HepG2 (cell line): ENCODE results near the gene SNRPB2. TPM values are rescaled to one million over a fixed set of nuclear protein-coding genes. Genes with fewer than 3 reads are reported as not detected.

Experiments used
- CC2D1A ChIP-seq: sonication (generic); formaldehyde crosslinking; IDR thresholded peaks from 2 replicates; pipeline ENCODE4 v1.8.1; 2023; ENCODE audit warnings: mild to moderate bottlenecking, missing genetic modification reagents
- CREB1 ChIP-seq, 2 experiments: fragments of 450-650 bp in 1 of 2; IDR thresholded peaks; 2 replicates each; pipeline ENCODE4 v1.6.1; 2016 to 2017; ENCODE audit warnings: control low read depth in 1 of 2, mild to moderate bottlenecking in 1 of 2, missing compliant biosample characterization in 1 of 2, missing genetic modification characterization in 1 of 2
- JUN ChIP-seq: sonication (generic); formaldehyde crosslinking; IDR thresholded peaks from 2 replicates; pipeline ENCODE4 v1.4.0; 2020; ENCODE audit warnings: mild to moderate bottlenecking, missing genetic modification reagents
- KDM6A ChIP-seq: IDR thresholded peaks from 2 replicates; pipeline ENCODE4 v1.6.1; 2016; ENCODE audit warnings: low read depth
- PTBP1 ChIP-seq: fragments of 200-400 bp; formaldehyde crosslinking; IDR thresholded peaks from 2 replicates; pipeline ENCODE4 v1.6.1; 2018; ENCODE audit warnings: low read length, low read depth; ENCODE audit not compliant: poor library complexity, severe bottlenecking
- TOE1 ChIP-seq: sonication (generic); formaldehyde crosslinking; IDR thresholded peaks from 2 replicates; pipeline ENCODE4 v1.4.0; 2020; ENCODE audit warnings: mild to moderate bottlenecking, missing genetic modification reagents
- ZBTB34 ChIP-seq: sonication (generic); formaldehyde crosslinking; IDR thresholded peaks from 2 replicates; pipeline ENCODE4 v1.8.0; 2022; ENCODE audit warnings: mild to moderate bottlenecking, missing genetic modification reagents
- ZBTB44 ChIP-seq: sonication (generic); formaldehyde crosslinking; IDR thresholded peaks from 2 replicates; pipeline ENCODE4 v1.4.0; 2020; ENCODE audit warnings: missing genetic modification reagents
- ZFP36L2 ChIP-seq: sonication (generic); formaldehyde crosslinking; IDR thresholded peaks from 2 replicates; pipeline ENCODE4 v1.4.0; 2020; ENCODE audit warnings: missing genetic modification reagents
- ZNF235 ChIP-seq: sonication (generic); formaldehyde crosslinking; IDR thresholded peaks from 2 replicates; pipeline ENCODE4 v1.8.1; 2023; ENCODE audit warnings: mild to moderate bottlenecking, missing genetic modification reagents, borderline replicate concordance
- ZNF629 ChIP-seq: sonication (generic); formaldehyde crosslinking; conservative IDR thresholded peaks from 2 replicates; pipeline ENCODE4 v1.5.0; 2020; ENCODE audit warnings: missing genetic modification reagents
- ZNF740 ChIP-seq: sonication (generic); formaldehyde crosslinking; IDR thresholded peaks from 2 replicates; pipeline ENCODE4 v1.4.0; 2020; ENCODE audit warnings: missing genetic modification reagents
- polyA plus RNA-seq, 8 experiments: library from polyadenylated mRNA; depleted of rRNA in 3 of 8; stranded (reverse) in 7 of 8; unstranded in 1 of 8; fragments of >200 nt; fragmentation: Illumina TruSeq in 4 of 8; extraction: Trizol in 4 of 8; gene quantifications; 2 replicates each; pipeline versions ENCODE4 v1.2.1 to v1.2.3, GENCODE V29; 2011 to 2016; ENCODE audit warnings: low read depth in 4 of 8, missing spikeins in 1 of 8, mixed read lengths in 1 of 8; ENCODE audit not compliant: insufficient read depth in 1 of 8
- total RNA-seq, 5 experiments: library from RNA; depleted of rRNA; stranded (reverse); fragments of >200 nt; fragmentation: Illumina TruSeq; extraction: Trizol; gene quantifications; 2 replicates each; pipeline ENCODE4 v1.2.3, GENCODE V29; 2016; ENCODE audit warnings: low read depth in 1 of 5
- TF ChIP-seq, protein P1 (sequence below): sonication (generic); formaldehyde crosslinking; IDR thresholded peaks from 2 replicates; pipeline ENCODE4 v1.4.0; 2020; ENCODE audit warnings: missing genetic modification reagents
- TF ChIP-seq, protein P2 (sequence below): fragments of 450-650 bp; IDR thresholded peaks from 2 replicates; pipeline ENCODE4 v1.6.1; 2017
- TF ChIP-seq, protein P3 (sequence below): IDR thresholded peaks from 2 replicates; pipeline ENCODE4 v1.6.1; 2016; ENCODE audit warnings: mild to moderate bottlenecking, missing biosample characterization, missing genetic modification reagents
- TF ChIP-seq, protein P4 (sequence below): sonication (generic); formaldehyde crosslinking; IDR thresholded peaks from 2 replicates; pipeline ENCODE4 v1.4.0; 2020; ENCODE audit warnings: missing genetic modification reagents, borderline replicate concordance
- TF ChIP-seq, protein P5 (sequence below): sonication (generic); formaldehyde crosslinking; IDR thresholded peaks from 2 replicates; pipeline ENCODE4 v1.8.1; 2023; ENCODE audit warnings: mild to moderate bottlenecking, moderate library complexity, missing genetic modification reagents

The SNRPB2 gene
- total and polyA plus RNA-seq, 2 of the 13 experiments (the other 11 are each of a cell fraction or from before 2014, with no cell fraction given): 107 to 204 TPM

DNA sequence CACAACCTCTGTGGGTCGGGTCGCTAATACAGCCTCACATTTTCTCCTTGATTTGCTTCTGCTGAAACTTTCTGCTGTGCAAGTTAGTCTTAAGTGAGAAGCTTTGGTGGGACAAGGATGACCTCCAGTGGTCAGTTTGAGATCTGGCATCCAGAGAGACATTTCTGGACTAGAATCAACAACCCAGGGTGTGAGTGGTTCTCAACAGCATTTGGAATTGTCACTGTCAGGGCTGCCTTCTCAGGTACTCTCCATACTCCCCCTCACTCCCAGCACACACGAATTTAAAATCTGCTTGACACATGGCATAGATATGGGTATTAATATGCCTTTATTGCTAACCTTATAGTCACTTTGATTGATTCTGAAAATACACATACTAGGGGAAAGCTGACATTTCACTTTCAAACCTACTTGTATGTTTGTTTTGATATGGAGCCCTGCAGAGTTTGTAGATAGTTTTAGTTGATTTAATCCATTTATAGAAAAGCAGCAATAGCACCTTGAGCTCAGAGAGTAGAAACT lies 31.5 kb downstream of the SNRPB2 start (continued):
- no peak for TF ChIP-seq ZNF235 (CRISPR knock-in tag)
- no peak for TF ChIP-seq ZNF740 (CRISPR knock-in tag)
- no peak for TF ChIP-seq ZFP36L2 (CRISPR knock-in tag)
- TF ChIP-seq ZBTB44: no peak
- TF ChIP-seq TOE1 (CRISPR knock-in tag): no peak
- no peak for TF ChIP-seq CC2D1A
- no peak for TF ChIP-seq ZBTB34 (CRISPR knock-in tag)
- no peak for TF ChIP-seq CREB1 (IDR thresholded peaks at IDR 0.05)
- no peak for TF ChIP-seq CREB1 (CRISPR knock-in tag; IDR thresholded peaks at IDR 0.05)
- TF ChIP-seq, protein P1, sequence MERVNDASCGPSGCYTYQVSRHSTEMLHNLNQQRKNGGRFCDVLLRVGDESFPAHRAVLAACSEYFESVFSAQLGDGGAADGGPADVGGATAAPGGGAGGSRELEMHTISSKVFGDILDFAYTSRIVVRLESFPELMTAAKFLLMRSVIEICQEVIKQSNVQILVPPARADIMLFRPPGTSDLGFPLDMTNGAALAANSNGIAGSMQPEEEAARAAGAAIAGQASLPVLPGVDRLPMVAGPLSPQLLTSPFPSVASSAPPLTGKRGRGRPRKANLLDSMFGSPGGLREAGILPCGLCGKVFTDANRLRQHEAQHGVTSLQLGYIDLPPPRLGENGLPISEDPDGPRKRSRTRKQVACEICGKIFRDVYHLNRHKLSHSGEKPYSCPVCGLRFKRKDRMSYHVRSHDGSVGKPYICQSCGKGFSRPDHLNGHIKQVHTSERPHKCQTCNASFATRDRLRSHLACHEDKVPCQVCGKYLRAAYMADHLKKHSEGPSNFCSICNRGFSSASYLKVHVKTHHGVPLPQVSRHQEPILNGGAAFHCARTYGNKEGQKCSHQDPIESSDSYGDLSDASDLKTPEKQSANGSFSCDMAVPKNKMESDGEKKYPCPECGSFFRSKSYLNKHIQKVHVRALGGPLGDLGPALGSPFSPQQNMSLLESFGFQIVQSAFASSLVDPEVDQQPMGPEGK (CRISPR knock-in tag): no peak
- TF ChIP-seq, protein P2, sequence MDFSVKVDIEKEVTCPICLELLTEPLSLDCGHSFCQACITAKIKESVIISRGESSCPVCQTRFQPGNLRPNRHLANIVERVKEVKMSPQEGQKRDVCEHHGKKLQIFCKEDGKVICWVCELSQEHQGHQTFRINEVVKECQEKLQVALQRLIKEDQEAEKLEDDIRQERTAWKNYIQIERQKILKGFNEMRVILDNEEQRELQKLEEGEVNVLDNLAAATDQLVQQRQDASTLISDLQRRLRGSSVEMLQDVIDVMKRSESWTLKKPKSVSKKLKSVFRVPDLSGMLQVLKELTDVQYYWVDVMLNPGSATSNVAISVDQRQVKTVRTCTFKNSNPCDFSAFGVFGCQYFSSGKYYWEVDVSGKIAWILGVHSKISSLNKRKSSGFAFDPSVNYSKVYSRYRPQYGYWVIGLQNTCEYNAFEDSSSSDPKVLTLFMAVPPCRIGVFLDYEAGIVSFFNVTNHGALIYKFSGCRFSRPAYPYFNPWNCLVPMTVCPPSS: no peak
- TF ChIP-seq JUN: no peak
- no peak for TF ChIP-seq KDM6A (CRISPR knock-in tag)
- TF ChIP-seq, protein P3, sequence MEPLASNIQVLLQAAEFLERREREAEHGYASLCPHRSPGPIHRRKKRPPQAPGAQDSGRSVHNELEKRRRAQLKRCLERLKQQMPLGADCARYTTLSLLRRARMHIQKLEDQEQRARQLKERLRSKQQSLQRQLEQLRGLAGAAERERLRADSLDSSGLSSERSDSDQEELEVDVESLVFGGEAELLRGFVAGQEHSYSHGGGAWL: no peak
- TF ChIP-seq, protein P4, sequence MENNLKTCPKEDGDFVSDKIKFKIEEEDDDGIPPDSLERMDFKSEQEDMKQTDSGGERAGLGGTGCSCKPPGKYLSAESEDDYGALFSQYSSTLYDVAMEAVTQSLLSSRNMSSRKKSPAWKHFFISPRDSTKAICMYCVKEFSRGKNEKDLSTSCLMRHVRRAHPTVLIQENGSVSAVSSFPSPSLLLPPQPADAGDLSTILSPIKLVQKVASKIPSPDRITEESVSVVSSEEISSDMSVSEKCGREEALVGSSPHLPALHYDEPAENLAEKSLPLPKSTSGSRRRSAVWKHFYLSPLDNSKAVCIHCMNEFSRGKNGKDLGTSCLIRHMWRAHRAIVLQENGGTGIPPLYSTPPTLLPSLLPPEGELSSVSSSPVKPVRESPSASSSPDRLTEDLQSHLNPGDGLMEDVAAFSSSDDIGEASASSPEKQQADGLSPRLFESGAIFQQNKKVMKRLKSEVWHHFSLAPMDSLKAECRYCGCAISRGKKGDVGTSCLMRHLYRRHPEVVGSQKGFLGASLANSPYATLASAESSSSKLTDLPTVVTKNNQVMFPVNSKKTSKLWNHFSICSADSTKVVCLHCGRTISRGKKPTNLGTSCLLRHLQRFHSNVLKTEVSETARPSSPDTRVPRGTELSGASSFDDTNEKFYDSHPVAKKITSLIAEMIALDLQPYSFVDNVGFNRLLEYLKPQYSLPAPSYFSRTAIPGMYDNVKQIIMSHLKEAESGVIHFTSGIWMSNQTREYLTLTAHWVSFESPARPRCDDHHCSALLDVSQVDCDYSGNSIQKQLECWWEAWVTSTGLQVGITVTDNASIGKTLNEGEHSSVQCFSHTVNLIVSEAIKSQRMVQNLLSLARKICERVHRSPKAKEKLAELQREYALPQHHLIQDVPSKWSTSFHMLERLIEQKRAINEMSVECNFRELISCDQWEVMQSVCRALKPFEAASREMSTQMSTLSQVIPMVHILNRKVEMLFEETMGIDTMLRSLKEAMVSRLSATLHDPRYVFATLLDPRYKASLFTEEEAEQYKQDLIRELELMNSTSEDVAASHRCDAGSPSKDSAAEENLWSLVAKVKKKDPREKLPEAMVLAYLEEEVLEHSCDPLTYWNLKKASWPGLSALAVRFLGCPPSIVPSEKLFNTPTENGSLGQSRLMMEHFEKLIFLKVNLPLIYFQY (CRISPR knock-in tag): no peak
- TF ChIP-seq PTBP1: no peak
- TF ChIP-seq, protein P5, sequence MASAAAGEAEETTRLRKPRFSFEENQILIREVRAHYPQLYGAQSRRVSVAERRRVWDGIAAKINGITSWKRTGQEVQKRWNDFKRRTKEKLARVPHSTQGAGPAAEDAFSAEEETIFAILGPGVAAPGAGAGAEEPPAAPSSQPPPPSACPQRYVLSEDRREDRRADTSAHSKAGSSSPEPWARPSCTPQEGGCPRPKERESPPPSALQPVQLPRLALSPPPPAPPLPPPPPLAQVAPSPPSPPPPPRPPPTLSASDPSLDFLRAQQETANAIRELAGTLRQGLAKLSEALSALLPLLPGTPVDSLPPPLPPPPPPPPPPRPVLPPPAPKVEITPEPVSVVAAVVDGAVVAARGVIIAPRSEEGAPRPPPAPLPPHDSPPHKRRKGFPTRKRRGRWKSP (CRISPR knock-in tag): no peak
- no peak for TF ChIP-seq ZNF629 (CRISPR knock-in tag)
